Lower leg skin (tissue), 3 donors: ENCODE measurements around the gene ERBB2.

ENCODE experiments used
- CTCF ChIP-seq, 3 donors: fragments of 450-650 bp; IDR thresholded peaks; one replicate each; pipeline ENCODE4 v1.5.1; 2016; ENCODE audit warnings: antibody characterized with exemption in 3 of 3, mild to moderate bottlenecking in 3 of 3, moderate library complexity in 2 of 3
- POLR2A ChIP-seq, 2 donors: fragments of 450-650 bp; IDR thresholded peaks; one replicate each; pipeline ENCODE4 v1.6.1; 2016 to 2017; ENCODE audit warnings: antibody characterized with exemption in 2 of 2, mild to moderate bottlenecking in 1 of 2, moderate library complexity in 1 of 2

GRCh38 chr17:39652587-39653315 is 47.1 kb upstream of the ERBB2 start:
- TF ChIP-seq CTCF (IDR thresholded peaks at IDR 0.05) (no peak), POLR2A (IDR thresholded peaks at IDR 0.05) (no peak)
